ENCODE measurements around the gene FAIM2.

DNA sequence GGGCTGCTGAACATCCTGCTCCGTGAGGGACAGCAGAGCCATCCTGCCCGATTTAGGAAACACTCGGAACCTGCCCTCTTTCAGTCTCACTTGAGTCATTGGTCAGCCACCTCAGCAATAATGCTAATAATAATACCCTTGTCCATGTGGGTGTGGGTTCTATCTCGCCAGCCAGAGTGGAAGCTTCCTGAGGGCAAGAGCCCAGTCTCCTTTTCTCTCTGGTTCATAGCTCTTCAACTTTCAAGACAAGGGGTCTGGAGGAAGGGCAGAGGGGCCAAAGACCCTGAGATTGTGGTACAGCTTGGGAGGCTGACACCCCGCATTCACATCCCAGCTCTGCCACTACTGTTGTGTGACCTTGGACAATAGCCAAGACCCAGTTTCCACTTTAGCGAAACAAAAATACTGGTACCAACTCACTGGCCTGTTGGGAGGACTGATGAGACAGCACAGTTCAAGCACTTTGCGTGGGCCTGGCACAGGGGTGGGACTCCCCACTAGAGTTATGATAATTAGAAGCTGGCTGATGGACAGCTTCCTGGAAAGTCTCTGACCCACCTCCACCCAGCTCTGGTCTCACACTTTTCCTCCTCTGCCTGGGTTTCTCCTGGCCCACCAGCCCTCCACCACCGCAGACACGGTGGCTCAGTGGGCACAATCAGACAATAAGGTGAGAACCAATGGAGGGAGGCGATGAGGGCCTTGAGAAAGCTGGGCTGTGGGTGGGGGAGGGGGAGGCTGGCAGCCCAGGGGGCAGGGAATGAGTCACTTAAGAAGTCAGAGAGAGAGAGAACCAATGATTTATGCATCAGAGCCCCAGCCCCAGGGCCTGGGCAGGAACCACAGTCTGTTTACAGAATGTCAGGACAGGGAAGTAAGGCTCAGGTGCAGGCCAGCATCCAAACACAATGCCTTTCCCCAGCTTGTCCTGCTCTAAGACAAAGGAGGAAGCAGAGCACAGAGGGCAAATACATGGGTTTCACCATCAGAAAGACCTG, 9.6 kb downstream of the FAIM2 start:
- TF ChIP-seq, protein P1, sequence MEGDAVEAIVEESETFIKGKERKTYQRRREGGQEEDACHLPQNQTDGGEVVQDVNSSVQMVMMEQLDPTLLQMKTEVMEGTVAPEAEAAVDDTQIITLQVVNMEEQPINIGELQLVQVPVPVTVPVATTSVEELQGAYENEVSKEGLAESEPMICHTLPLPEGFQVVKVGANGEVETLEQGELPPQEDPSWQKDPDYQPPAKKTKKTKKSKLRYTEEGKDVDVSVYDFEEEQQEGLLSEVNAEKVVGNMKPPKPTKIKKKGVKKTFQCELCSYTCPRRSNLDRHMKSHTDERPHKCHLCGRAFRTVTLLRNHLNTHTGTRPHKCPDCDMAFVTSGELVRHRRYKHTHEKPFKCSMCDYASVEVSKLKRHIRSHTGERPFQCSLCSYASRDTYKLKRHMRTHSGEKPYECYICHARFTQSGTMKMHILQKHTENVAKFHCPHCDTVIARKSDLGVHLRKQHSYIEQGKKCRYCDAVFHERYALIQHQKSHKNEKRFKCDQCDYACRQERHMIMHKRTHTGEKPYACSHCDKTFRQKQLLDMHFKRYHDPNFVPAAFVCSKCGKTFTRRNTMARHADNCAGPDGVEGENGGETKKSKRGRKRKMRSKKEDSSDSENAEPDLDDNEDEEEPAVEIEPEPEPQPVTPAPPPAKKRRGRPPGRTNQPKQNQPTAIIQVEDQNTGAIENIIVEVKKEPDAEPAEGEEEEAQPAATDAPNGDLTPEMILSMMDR (IDR thresholded peaks at IDR 0.05), result no peak
- TF ChIP-seq EP300 (IDR thresholded peaks at IDR 0.05) (no peak), POLR2A (IDR thresholded peaks at IDR 0.05) (no peak)
